ENCODE measurements around the gene COL2A1. TPM values are rescaled to one million over a fixed set of nuclear protein-coding genes. Genes with fewer than 3 reads are reported as not detected.

The COL2A1 gene
- total and polyA plus RNA-seq, 4 donors: not detected

DNA sequence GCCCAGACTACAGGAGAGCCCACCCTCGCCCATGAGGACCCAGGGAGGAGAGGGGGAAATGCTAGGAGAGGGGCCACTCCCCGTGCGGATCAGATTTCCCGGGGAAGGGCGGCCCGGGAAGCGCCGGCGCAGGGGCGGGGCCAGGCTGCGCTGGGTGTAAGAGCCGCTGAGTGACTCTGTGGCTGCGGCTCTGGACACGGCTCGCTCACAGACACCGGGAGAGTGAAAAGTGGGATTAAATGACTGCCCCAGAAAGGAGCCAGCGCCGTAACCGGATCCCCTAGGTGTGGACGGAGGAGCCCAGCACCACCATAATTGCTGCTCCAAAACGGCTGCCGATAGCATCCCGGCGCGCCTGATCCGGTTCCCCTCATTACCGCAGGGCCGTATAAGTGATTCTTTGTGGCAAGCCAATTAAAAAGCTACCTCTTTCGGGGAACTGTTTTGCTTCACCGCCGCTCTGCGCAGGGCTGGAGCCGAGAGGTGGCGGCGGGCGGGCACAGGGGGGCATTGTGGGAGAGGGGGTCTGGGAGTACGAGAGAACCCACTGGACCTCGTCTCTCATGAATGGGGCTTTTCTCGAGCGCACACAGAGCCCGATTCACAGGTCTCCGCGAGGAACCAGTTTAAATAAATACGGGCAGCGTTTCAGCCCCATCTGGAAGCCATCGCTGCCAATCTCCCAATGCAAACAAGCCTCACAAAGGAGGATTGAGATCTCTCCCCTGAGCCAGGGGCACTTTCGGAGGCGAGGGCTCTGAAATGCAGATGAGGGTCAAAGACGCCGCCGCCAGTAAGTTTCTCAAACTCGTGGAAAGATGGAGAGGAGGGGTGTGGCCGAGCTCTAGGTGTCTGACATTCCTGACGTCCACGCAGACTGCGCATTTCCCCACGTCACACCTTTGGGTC, 2.5 kb downstream of the COL2A1 start:
- Histone ChIP-seq H3K27me3 (ENCODE audit: control insufficient read depth in 1 of 2, insufficient read depth in 2 of 2, low read length in 1 of 2) (no peaks in the 10 kb centered on the region), H3K27ac (ENCODE audit: low read depth in 1 of 2, low read length in 2 of 2) (no peak overlapping the region), H3K36me3 (ENCODE audit: control insufficient read depth in 1 of 2, insufficient read depth in 2 of 2, low read length in 1 of 2) (no peaks in the 10 kb centered on the region), H3K4me1 (ENCODE audit: control insufficient read depth in 1 of 2, insufficient read depth in 2 of 2, low read length in 2 of 2) (no peaks in the 10 kb centered on the region), H3K4me3 (ENCODE audit: low read length in 2 of 2) (peak overlapping the region; percentile 37 to 49), H3K9me3 (ENCODE audit: control insufficient read depth, low read length) (no peaks in the 10 kb centered on the region)
- peak; percentile 83 for ATAC-seq (ENCODE audit: low FRiP score)
- intact Hi-C loops (cut with DNase I): no loop called here
- WGBS, 2 donors: 0 to 1% methylated on average over 56 to 57 of the region's 57 CpGs
- peak in 1 of 2 donors; percentile 85 for DNase-seq

DNA sequence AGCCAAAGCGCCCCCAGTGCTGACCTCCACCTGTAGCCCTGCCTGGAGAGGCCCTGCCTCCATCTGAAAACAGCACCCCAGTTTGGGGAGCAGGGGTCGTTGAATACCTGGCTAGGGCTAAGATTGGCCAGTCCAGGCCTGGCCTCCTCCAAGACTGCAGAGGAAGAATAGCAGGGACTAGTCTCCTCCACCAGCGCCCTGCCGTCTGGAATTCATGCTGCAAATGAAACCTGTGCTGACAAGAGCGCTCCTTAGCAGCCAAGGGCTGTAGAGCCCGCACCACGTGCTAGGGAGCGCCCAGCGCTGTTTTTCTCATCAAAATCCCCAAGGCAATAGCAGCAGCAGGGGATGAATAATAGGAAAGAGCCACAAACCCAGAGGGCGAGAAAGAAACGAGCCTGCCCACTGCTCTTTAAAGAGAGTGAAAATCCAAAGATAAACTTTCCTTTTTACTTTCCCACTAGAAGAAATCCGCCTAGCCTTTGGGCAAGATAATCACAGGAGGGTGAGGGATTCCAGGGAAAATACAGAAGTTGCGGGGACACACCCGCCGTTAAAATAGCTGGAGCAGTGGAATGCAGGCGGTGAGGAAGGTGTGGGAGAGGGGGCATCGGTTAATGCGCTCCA, 3.3 kb downstream of the COL2A1 start:
- Histone ChIP-seq H3K36me3 (ENCODE audit: control insufficient read depth in 1 of 2, insufficient read depth in 2 of 2, low read length in 1 of 2) (no peaks in the 10 kb centered on the region), H3K4me1 (ENCODE audit: control insufficient read depth in 1 of 2, insufficient read depth in 2 of 2, low read length in 2 of 2) (no peaks in the 10 kb centered on the region), H3K27ac (ENCODE audit: low read depth in 1 of 2, low read length in 2 of 2) (no peak overlapping the region), H3K27me3 (ENCODE audit: control insufficient read depth in 1 of 2, insufficient read depth in 2 of 2, low read length in 1 of 2) (no peaks in the 10 kb centered on the region), H3K4me3 (ENCODE audit: low read length in 2 of 2) (peak overlapping the region; percentile 37 to 49), H3K9me3 (ENCODE audit: control insufficient read depth, low read length) (no peaks in the 10 kb centered on the region)
- ATAC-seq (ENCODE audit: low FRiP score) (peak; percentile 24), DNase-seq (no peak)
- 4 to 6% methylated on average over 18 of the region's 18 CpGs for WGBS, 2 donors
- intact Hi-C loops (cut with DNase I): no loop called here

DNA sequence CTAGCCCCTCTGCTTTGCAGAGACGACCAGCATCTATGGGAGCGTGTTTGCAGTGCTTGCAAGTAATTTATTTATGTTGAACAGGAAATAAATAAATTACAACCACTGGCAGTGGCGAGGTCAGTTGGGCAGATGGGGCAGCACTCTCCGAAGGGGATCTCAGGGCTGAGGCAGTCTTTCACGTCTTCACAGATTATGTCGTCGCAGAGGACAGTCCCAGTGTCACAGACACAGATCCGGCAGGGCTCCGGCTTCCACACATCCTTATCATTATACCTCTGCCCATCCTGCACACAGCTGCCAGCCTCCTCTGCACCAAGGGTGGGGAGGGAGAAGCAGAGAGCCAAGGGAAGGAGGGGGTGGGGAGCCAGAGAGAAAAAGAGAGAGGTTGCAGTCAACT, 4.5 kb downstream of the COL2A1 start:
- no peaks in the 10 kb centered on the region for H3K27me3 ChIP-seq (ENCODE audit: control insufficient read depth in 1 of 2, insufficient read depth in 2 of 2, low read length in 1 of 2)
- DNase-seq (no peak), ATAC-seq (ENCODE audit: low FRiP score) (no peak)
- H3K27ac ChIP-seq (ENCODE audit: low read depth in 1 of 2, low read length in 2 of 2): no peak overlapping the region
- H3K36me3 ChIP-seq (ENCODE audit: control insufficient read depth in 1 of 2, insufficient read depth in 2 of 2, low read length in 1 of 2): no peaks in the 10 kb centered on the region
- no peaks in the 10 kb centered on the region for H3K9me3 ChIP-seq (ENCODE audit: control insufficient read depth, low read length)
- WGBS, 2 donors: 57 to 67% methylated on average over 9 of the region's 9 CpGs
- H3K4me1 ChIP-seq (ENCODE audit: control insufficient read depth in 1 of 2, insufficient read depth in 2 of 2, low read length in 2 of 2): no peaks in the 10 kb centered on the region
- H3K4me3 ChIP-seq (ENCODE audit: low read length in 2 of 2): no peak overlapping the region
- intact Hi-C loops (cut with DNase I): no loop called here

DNA sequence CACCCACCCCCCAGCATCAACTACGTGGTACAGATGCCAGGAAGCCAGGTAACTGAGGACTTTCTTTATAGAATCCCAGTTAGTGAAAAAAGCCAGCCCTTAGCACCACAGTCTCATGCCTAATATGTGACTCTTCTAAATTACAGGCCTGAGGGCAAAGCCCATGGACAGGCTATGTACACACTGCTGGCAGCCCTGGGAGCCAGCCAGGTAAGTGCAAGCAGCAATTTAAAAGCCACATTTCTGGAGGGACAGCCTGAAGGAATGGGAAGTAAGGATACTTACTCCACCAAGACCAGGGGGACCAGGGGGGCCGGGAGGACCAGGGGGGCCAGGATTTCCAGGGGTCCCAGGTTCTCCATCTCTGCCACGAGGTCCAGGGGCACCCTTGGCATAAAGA, 7.0 kb downstream of the COL2A1 start:
- no peak for ATAC-seq (ENCODE audit: low FRiP score)
- intact Hi-C loops (cut with DNase I): no loop called here
- 67 to 75% methylated on average over 3 of the region's 3 CpGs for WGBS, 2 donors

DNA sequence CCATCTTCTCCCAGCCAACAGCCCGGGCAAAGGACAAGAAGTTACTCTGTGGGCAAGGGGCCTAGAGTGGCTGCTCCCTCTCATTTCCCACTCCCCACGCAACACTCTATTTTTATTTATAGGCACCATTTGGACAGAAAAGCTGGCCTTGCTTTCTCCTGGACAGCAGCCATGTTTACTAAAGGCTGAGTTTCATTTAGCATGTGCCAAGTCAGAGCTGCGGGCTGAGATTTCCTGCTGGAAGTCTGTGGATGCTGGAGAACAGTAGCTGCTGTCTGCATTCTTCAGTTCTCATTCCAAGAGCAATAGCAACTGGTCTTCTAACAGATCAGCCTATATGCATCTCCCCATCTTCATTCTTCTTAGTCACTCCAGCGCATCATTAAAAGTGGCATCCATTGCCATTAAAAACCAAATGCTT, 8.3 kb downstream of the COL2A1 start:
- DNase-seq (no peak), ATAC-seq (ENCODE audit: low FRiP score) (no peak)
- intact Hi-C loops (cut with DNase I): no loop called here
- H3K4me3 ChIP-seq (ENCODE audit: low read length in 2 of 2): no peak overlapping the region
- no peaks in the 10 kb centered on the region for H3K4me1 ChIP-seq (ENCODE audit: control insufficient read depth in 1 of 2, insufficient read depth in 2 of 2, low read length in 2 of 2)
- H3K27ac ChIP-seq (ENCODE audit: low read depth in 1 of 2, low read length in 2 of 2): no peak overlapping the region
- H3K27me3 ChIP-seq (ENCODE audit: control insufficient read depth in 1 of 2, insufficient read depth in 2 of 2, low read length in 1 of 2): no peaks in the 10 kb centered on the region
- no peaks in the 10 kb centered on the region for H3K9me3 ChIP-seq (ENCODE audit: control insufficient read depth, low read length)
- H3K36me3 ChIP-seq (ENCODE audit: control insufficient read depth in 1 of 2, insufficient read depth in 2 of 2, low read length in 1 of 2): no peaks in the 10 kb centered on the region
- WGBS, 2 donors: 21 to 24% methylated on average over 4 of the region's 4 CpGs

More for the DNA sequence above, 7.0 kb downstream of the COL2A1 start:
- Histone ChIP-seq H3K9me3 (ENCODE audit: control insufficient read depth, low read length) (no peaks in the 10 kb centered on the region), H3K4me3 (ENCODE audit: low read length in 2 of 2) (no peak overlapping the region), H3K27me3 (ENCODE audit: control insufficient read depth in 1 of 2, insufficient read depth in 2 of 2, low read length in 1 of 2) (no peaks in the 10 kb centered on the region), H3K27ac (ENCODE audit: low read depth in 1 of 2, low read length in 2 of 2) (no peak overlapping the region), H3K4me1 (ENCODE audit: control insufficient read depth in 1 of 2, insufficient read depth in 2 of 2, low read length in 2 of 2) (no peaks in the 10 kb centered on the region), H3K36me3 (ENCODE audit: control insufficient read depth in 1 of 2, insufficient read depth in 2 of 2, low read length in 1 of 2) (no peaks in the 10 kb centered on the region)
- peak in 1 of 2 donors; percentile 25 for DNase-seq

DNA sequence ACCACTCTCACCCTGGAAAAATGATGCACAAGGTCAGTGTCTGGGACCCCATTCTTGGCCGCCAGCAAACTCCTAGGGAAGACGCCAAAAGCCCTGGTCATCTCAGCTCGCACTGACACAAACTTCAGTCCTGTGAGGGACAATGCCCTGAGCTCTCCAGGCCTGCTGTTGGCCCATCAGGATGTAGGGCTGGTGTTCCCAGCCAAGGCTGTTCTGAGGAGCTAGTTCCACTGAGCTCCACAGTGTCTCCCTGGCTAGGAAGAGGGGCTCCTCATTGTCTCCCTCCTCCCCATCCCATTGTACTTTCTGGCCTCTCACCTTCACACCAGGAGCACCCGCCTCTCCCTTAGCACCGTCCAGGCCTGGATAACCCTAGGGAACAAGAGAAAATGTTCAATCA, 10.8 kb downstream of the COL2A1 start:
- Histone ChIP-seq H3K36me3 (ENCODE audit: control insufficient read depth in 1 of 2, insufficient read depth in 2 of 2, low read length in 1 of 2) (no peaks in the 10 kb centered on the region), H3K27me3 (ENCODE audit: control insufficient read depth in 1 of 2, insufficient read depth in 2 of 2, low read length in 1 of 2) (no peaks in the 10 kb centered on the region), H3K4me3 (ENCODE audit: low read length in 2 of 2) (no peak overlapping the region), H3K9me3 (ENCODE audit: control insufficient read depth, low read length) (no peaks in the 10 kb centered on the region), H3K27ac (ENCODE audit: low read depth in 1 of 2, low read length in 2 of 2) (no peak overlapping the region), H3K4me1 (ENCODE audit: control insufficient read depth in 1 of 2, insufficient read depth in 2 of 2, low read length in 2 of 2) (no peaks in the 10 kb centered on the region)
- peak in 1 of 2 donors; percentile 24 for DNase-seq
- intact Hi-C loops (cut with DNase I): no loop called here
- no peak for ATAC-seq (ENCODE audit: low FRiP score)
- WGBS, 2 donors: 95 to 97% methylated on average over 5 of the region's 5 CpGs

DNA sequence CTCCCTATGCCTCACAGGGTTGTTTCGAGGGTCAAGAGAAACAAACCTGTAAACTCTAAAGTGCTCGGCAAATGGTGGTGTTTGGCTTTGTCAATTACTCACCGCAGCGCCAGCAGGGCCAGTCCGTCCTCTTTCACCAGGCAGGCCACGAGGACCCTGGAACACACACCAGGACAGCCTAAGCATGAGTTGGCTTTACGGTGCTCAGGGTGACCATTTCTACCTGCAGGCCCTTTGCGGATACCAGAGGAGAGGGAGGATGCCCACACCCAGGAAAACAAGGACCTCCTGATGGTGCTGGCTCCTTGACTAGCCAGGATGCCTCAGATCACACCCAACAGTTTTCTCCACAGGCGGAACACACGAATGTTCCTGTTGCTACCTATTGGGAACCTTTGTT, 11.5 kb downstream of the COL2A1 start:
- ATAC-seq (ENCODE audit: low FRiP score) (no peak), DNase-seq (peak in 1 of 2 donors; percentile 20)
- H3K27ac ChIP-seq (ENCODE audit: low read depth in 1 of 2, low read length in 2 of 2): no peak overlapping the region
- no peak overlapping the region for H3K4me3 ChIP-seq (ENCODE audit: low read length in 2 of 2)
- WGBS, 2 donors: 97 to 99% methylated on average over 10 of the region's 10 CpGs
- intact Hi-C loops (cut with DNase I): no loop called here
- no peaks in the 10 kb centered on the region for H3K9me3 ChIP-seq (ENCODE audit: control insufficient read depth, low read length)
- H3K27me3 ChIP-seq (ENCODE audit: control insufficient read depth in 1 of 2, insufficient read depth in 2 of 2, low read length in 1 of 2): no peaks in the 10 kb centered on the region
- no peaks in the 10 kb centered on the region for H3K36me3 ChIP-seq (ENCODE audit: control insufficient read depth in 1 of 2, insufficient read depth in 2 of 2, low read length in 1 of 2)
- H3K4me1 ChIP-seq (ENCODE audit: control insufficient read depth in 1 of 2, insufficient read depth in 2 of 2, low read length in 2 of 2): no peaks in the 10 kb centered on the region

DNA sequence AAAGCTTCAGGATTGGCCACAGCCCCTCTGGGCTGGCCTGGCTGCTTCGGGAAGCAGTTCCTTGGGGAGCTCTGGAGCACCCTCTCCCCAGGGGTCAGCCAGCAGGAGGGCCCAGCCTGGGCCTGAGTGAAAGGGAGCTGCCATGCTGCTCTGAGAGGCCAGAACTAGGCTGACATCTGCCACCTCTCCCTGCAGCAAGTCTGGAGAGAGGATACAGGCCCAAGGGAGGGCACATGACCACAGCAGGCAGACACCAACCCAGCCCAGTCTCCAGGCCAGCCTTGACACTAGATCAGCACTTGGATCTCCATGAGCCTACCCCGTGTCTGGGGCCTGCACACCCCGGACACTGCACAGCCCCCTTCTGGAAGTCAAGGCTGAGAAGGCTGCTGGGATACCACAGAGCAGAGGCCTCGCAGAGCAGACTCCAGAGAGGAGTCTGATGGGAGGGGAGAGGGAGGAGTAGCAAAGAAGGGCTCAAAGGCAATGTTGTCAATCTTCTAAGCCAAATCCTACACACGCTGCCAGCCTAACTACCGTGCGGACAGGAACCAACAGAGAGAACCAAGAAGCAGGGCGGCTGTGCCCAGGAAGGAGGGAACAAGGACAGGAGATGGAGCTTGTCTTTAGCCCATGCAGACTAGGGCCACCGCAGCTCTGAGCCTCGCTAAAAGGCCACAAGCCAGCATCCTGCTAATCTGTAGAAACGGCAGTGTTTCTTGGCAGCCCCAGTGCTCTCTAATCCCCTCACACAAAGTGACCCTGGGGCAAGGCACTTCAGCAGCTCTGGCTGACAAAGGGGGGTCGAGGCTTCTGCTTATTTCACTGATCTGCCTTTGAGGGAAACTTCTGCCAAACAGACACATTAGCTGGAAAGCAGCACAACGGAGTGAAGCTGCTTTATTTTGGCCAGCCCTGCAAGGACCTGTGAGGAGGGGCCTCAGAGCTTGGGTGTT, 12.9 kb downstream of the COL2A1 start:
- DNase-seq (peak in 1 of 2 donors; percentile 67), ATAC-seq (ENCODE audit: low FRiP score) (no peak)
- no peaks in the 10 kb centered on the region for H3K4me1 ChIP-seq (ENCODE audit: control insufficient read depth in 1 of 2, insufficient read depth in 2 of 2, low read length in 2 of 2)
- intact Hi-C loops (cut with DNase I): no loop called here
- WGBS, 2 donors: 55 to 63% methylated on average over 13 of the region's 13 CpGs
- H3K27me3 ChIP-seq (ENCODE audit: control insufficient read depth in 1 of 2, insufficient read depth in 2 of 2, low read length in 1 of 2): no peaks in the 10 kb centered on the region
- H3K4me3 ChIP-seq (ENCODE audit: low read length in 2 of 2): no peak overlapping the region
- no peaks in the 10 kb centered on the region for H3K36me3 ChIP-seq (ENCODE audit: control insufficient read depth in 1 of 2, insufficient read depth in 2 of 2, low read length in 1 of 2)
- H3K27ac ChIP-seq (ENCODE audit: low read depth in 1 of 2, low read length in 2 of 2): no peak overlapping the region
- no peaks in the 10 kb centered on the region for H3K9me3 ChIP-seq (ENCODE audit: control insufficient read depth, low read length)

All from aorta (tissue), 5 donors.